NCI-H2081 (cell line): ENCODE data around the gene MAN1B1.

ENCODE experiments used
- DNase-seq, 2 experiments: peaks; one replicate each; lab custom pipeline; 2025; lab: John Stamatoyannopoulos, UW

MAN1B1 gene

GRCh38 chr9:137086531-137087408, at the start of gene MAN1B1:
Gene MAN1B1, plus strand, starts transcription at chr9:137086985. Its CDS starts 15 bp downstream, at chr9:137087000.
- DNase-seq = peak; percentile 99

- DNase-seq = no peak
Observed at GRCh38 chr9:137037035-137037434, 49.8 kb upstream of the MAN1B1 start.

DNA sequence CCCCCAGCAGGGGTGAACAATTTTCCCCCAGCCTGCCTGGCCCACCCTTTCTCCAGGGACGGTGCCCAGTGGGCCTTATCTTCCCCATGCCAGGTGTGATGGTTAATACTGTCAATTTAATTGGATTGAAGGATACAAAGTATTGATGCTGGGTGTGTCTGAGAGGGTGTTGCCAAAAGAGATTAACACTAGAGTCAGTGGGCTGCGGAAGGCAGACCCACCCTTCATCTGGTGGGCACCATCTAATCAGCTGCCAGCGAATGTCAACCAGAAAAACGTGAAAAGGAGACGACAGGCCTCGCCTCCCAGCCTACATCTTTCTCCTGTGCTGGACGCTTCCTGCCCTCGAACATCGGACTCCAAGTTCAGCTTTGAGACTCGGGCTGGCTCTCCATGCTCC, 49.3 kb upstream of the MAN1B1 start:
- DNase-seq = no peak

- DNase-seq = no peak
Observed at GRCh38 chr9:137038916-137039315, 47.9 kb upstream of the MAN1B1 start.

DNA sequence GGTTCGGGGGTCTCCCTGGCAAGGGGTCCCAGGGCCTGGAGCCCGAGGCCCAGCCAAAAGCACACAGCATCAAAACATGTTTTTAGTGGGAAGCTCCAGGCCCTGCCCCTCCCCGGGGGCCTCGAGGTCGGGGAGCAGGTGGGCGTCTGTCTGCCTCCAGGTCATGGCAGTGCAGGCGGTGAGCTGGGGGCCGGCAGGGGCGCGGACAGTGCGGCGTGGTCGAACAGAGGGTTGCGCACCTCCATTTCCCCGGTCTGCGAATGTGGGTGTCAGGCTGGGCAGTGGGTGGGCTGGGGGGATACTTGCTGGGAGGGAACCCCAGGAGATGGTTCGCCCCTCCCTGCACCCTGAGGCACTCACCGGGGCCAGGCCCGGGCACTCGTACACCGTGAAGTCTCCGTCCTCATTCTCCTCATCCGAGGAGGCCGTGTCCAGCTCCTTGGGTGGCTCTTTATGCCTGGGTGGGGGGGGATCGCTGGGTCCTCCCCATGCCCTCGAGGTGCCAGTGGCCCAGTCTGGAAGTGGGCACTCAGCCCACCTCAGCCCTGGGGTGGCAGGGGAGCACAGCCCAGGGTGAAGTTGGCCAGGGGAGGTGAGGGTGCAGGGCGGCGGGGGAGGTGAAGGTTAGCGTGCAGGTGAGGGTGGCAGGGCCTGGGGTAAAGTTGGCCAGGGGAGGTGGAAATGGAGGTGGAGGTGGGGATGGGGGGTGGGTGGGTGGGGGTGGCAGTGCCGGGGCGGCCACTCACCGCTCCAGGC, 47.0 kb upstream of the MAN1B1 start:
- DNase-seq = no peak

- no peak for DNase-seq
Observed at GRCh38 chr9:137040568-137040967, 46.2 kb upstream of the MAN1B1 start.

GRCh38 chr9:137041124-137041523, 45.7 kb upstream of the MAN1B1 start:
- no peak for DNase-seq

- no peak for DNase-seq
Observed at GRCh38 chr9:137042751-137043727, 43.7 kb upstream of the MAN1B1 start.

- no peak for DNase-seq
Observed at GRCh38 chr9:137044037-137044436, 42.7 kb upstream of the MAN1B1 start.

DNA sequence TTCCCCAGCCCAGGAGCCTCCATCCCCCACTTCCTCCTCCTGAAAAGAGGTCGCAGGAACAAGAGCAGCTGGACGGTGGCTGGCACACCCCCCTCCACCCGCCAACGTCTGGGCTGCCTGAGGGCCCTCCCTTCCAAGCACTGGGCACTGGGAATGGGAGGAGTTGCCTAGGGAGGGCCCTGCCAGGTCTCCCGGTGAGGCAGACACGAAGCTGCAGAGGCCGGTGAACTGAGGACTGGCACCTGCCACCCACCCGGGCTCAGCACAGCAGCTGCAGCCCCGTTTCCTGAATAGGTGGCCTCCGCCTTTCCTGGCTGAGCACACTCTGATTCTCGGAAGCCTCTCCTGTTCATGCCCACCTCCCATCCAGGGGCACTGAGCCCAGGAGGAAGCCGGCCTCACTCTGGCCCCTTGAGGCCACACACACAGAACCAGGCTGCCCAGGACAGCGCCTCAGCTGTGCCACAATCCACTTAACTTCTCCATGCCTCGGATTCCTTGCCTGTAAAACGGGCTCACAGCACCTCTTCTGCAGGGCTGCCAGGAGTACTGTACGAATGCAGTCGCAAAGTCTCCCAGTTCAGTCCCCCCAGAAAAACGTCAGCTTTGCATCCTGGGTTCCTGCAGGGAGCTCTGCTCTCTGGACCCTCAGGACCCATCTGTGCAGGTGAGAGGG, 42.1 kb upstream of the MAN1B1 start:
- peak; percentile 76 to 84 for DNase-seq

DNA sequence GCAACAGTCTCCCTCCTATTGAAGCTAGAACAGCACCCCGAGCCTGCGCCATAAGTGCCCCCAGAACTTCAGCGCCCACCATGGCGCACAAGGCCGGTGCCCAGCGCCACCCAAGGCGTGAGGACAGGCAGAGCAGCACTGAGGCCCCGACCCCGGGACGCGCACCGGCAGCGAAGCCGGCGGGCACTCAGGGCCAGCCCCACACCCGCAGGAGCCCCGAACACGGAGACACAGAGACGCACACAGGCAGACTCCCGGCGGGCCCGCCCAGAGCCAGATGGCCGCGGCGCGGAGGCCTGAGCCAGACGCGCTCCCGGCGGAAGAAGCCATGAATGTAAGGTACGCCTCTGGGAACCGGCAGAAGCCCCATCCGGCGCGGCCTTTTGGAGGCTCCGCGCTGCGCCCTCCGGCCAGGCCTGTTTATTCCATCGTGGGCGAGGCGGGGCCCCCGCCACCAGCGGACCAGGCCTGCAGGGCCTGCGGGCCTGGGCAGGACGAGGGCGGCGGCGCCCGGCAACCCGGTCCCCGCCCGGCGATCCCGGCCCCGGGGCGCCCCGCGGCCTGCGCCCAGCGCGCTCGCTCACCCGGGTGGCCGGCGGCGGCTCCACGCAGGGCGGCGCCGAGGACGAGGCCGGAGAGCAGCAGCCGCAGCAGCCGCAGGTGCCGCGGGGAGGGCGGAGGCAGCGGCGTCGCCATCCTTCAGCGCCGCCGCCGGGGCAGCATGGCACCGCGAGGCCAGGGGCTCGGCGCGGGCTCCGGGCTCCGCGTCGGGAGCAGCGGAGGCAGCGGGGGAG, 41.3 kb upstream of the MAN1B1 start:
- peak; percentile 34 to 52 for DNase-seq

GRCh38 chr9:137046088-137046787, 40.5 kb upstream of the MAN1B1 start, which contains the start of gene NPDC1:
Gene NPDC1, minus strand, starts transcription at chr9:137046177. Its CDS starts 188 bp downstream, at chr9:137045989.
- DNase-seq = peak; percentile 85 to 90

GRCh38 chr9:137048655-137049543, 37.9 kb upstream of the MAN1B1 start:
- DNase-seq = no peak

- DNase-seq = peak; percentile 38 to 56
Observed at GRCh38 chr9:137049544-137050449, 37.0 kb upstream of the MAN1B1 start.

DNA sequence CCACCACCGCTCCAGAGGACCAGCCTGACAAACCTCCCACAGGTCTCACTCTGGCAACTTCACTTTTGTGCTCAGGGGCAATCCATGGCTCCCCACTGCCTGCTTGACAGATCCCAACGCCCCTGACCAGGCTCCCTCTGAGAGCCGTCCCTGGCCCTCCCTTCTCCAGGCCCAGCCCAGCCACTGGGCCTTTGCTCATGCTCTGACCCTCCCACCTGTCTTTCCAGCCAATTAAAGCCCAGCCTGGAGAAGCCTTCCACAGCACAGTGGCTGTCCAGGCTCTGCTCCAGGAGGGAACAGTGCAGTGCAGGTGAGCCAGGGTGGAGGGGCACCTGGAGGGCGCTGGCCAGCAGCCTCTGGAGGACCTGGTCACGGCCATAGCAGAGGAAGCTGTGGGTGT, 36.2 kb upstream of the MAN1B1 start:
- no peak for DNase-seq

DNA sequence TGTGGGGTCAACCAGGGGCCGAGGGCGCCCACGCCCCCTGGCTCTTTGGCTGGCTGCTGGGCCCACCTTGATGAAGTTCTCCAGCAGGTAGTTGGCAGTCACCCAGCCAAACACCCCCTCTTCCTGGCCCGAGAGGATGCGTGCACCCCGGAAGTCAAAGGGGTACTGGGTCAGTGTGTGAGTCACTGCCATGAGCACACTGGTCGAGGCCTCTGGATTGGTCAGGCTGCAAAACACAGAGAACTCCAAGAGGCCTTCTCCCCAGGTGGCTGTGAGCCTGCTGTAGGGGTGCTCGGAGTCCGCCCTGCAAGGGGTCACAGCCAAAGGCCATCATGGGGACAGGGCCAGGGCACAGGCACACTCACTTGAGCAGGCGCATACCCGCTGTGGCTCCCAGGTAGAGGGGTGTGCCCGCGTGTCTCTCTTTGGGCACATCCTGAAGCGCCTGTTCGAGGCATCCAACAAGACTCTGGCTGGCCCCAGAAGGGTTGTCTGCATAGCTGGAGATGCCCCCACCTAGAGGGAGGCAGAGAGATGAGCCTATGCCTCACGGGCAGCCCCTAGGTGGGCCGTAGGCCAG, 35.5 kb upstream of the MAN1B1 start:
- DNase-seq = no peak

GRCh38 chr9:137052293-137052692, 34.5 kb upstream of the MAN1B1 start:
- DNase-seq = no peak
